ENCODE results near the gene RMDN3.

GRCh38 chr15:40736575-40736974 lies 18.5 kb downstream of the RMDN3 start:
- TF ChIP-seq POLR2A (IDR thresholded peaks at IDR 0.05), result no peak
- no peak for TF ChIP-seq POLR2AphosphoS5 (IDR thresholded peaks at IDR 0.05)
